SK-N-SH treated with all-trans-retinoic acid at 6 μM for 48 hours (cell line): ENCODE measurements around the gene AK4.

Source experiments
- ATAC-seq: fragments of 200-7000 bp; cut with Tn5 transposase; 3 replicates; pipeline ENCODE4 v1.9.1; 2020; ENCODE audit warnings: mild to moderate bottlenecking, moderate library complexity
- BACH2 ChIP-seq: fragments of 250-450 bp; sonication (Bioruptor Pico); IDR thresholded peaks from 2 replicates; pipeline ENCODE4 v1.9.0; 2021; ENCODE audit warnings: mild to moderate bottlenecking, borderline replicate concordance
- CSDC2 ChIP-seq: fragments of 250-450 bp; sonication (Bioruptor Pico); IDR thresholded peaks from 2 replicates; pipeline ENCODE4 v1.5.0; 2020; ENCODE audit warnings: mild to moderate bottlenecking, moderate library complexity
- ESRRG ChIP-seq: fragments of 250-450 bp; sonication (Bioruptor Pico); IDR thresholded peaks from 2 replicates; pipeline ENCODE4 v1.6.1; 2021; ENCODE audit warnings: mild to moderate bottlenecking
- GLIS3 ChIP-seq: fragments of 250-450 bp; sonication (Bioruptor Pico); IDR thresholded peaks from 2 replicates; pipeline ENCODE4 v1.5.0; 2020; ENCODE audit warnings: mild to moderate bottlenecking, moderate library complexity
- ISL1 ChIP-seq: fragments of 250-450 bp; sonication (Bioruptor Pico); IDR thresholded peaks from 2 replicates; pipeline ENCODE4 v2.1.2; 2022; ENCODE audit warnings: mild to moderate bottlenecking, moderate library complexity
- RARB ChIP-seq: fragments of 250-450 bp; sonication (Bioruptor Pico); IDR thresholded peaks from 2 replicates; pipeline ENCODE4 v1.8.0; 2021; ENCODE audit warnings: mild to moderate bottlenecking, moderate library complexity
- SNAI2 ChIP-seq: fragments of 250-450 bp; sonication (Bioruptor Pico); IDR thresholded peaks from 2 replicates; pipeline ENCODE4 v1.5.0; 2020; ENCODE audit warnings: mild to moderate bottlenecking, moderate library complexity
- TCF4 ChIP-seq: fragments of 250-450 bp; sonication (Bioruptor Pico); IDR thresholded peaks from 2 replicates; pipeline ENCODE4 v1.8.0; 2021; ENCODE audit warnings: mild to moderate bottlenecking, moderate library complexity, borderline replicate concordance
- TOX ChIP-seq: fragments of 250-450 bp; sonication (Bioruptor Pico); IDR thresholded peaks from 2 replicates; pipeline ENCODE4 v1.8.0; 2021; ENCODE audit warnings: mild to moderate bottlenecking, moderate library complexity, borderline replicate concordance
- ZFP3 ChIP-seq: fragments of 250-450 bp; sonication (Bioruptor Pico); IDR thresholded peaks from 2 replicates; pipeline ENCODE4 v1.5.0; 2020; ENCODE audit warnings: mild to moderate bottlenecking, moderate library complexity
- ZFP30 ChIP-seq: fragments of 450-650 bp; formaldehyde crosslinking; IDR thresholded peaks from 2 replicates; pipeline ENCODE4 v1.5.0; 2022; ENCODE audit warnings: mild to moderate bottlenecking, moderate library complexity
- ZNF70 ChIP-seq: fragments of 450-650 bp; formaldehyde crosslinking; IDR thresholded peaks from 2 replicates; pipeline ENCODE4 v1.5.0; 2020; ENCODE audit warnings: mild to moderate bottlenecking, moderate library complexity
- ZNF8 ChIP-seq: fragments of 450-650 bp; formaldehyde crosslinking; IDR thresholded peaks from 2 replicates; pipeline ENCODE4 v1.5.0; 2020; ENCODE audit warnings: mild to moderate bottlenecking, moderate library complexity
- TF ChIP-seq, protein P1 (sequence below): fragments of 250-450 bp; sonication (Bioruptor Pico); IDR thresholded peaks from 2 replicates; pipeline ENCODE4 v1.8.0; 2021; ENCODE audit warnings: low read depth, mild to moderate bottlenecking, moderate library complexity, borderline replicate concordance
- TF ChIP-seq, protein P2 (sequence below): fragments of 250-450 bp; sonication (Bioruptor Pico); IDR thresholded peaks from 2 replicates; pipeline ENCODE4 v1.5.0; 2020; ENCODE audit warnings: mild to moderate bottlenecking, moderate library complexity
- TF ChIP-seq, protein P3 (sequence below): fragments of 250-450 bp; sonication (Bioruptor Pico); IDR thresholded peaks from 2 replicates; pipeline ENCODE4 v1.5.1; 2020; ENCODE audit warnings: low read depth, mild to moderate bottlenecking, moderate library complexity
- TF ChIP-seq, protein P4 (sequence below): fragments of 250-450 bp; sonication (Bioruptor Pico); IDR thresholded peaks from 2 replicates; pipeline ENCODE4 v1.8.0; 2020; ENCODE audit warnings: mild to moderate bottlenecking, moderate library complexity, borderline replicate concordance

The AK4 gene

DNA sequence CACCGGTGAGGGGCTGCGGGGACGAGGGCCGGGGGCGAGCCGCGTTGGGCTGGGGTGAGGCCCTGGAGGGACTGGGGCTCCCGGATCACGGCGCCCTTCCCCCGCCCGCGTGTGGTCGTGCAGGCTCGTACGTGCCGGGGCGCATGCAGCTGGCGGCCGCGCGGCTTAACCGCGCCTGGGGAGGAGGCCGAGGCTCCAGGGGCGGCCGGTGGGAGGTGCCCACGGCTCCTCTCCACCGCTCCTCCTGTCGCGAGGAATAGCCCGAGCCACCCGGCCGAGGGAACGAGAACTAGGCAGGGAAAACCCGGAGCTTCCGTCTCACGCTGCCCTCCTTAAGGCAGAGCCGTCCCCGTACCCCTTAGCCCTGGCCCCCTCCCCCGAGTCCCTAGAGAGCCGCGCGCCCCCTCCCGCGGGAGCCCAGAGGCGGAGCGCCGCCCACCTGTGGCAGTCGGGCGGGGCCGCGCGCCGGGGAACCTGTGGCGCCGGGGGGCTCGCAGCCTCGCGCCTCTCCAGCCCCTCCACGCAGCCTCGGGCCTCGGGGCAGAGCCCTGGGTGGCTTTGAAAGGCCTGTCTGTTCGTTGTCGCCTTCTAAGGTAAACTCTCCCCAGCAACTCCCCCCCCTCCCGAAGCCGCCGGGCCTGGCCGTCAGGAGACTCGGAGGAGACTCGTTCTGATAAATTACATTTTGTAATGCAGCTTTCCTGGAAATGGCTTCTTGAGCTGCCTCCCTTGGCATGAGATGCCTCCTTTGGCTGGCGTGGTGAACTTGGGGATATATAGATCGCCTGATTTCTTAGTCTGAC is 746 bp downstream of the AK4 start:
- peak; percentile 83 for ATAC-seq
- TF ChIP-seq, protein P1, sequence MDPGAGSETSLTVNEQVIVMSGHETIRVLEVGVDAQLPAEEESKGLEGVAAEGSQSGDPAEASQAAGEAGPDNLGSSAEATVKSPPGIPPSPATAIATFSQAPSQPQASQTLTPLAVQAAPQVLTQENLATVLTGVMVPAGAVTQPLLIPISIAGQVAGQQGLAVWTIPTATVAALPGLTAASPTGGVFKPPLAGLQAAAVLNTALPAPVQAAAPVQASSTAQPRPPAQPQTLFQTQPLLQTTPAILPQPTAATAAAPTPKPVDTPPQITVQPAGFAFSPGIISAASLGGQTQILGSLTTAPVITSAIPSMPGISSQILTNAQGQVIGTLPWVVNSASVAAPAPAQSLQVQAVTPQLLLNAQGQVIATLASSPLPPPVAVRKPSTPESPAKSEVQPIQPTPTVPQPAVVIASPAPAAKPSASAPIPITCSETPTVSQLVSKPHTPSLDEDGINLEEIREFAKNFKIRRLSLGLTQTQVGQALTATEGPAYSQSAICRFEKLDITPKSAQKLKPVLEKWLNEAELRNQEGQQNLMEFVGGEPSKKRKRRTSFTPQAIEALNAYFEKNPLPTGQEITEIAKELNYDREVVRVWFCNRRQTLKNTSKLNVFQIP (CRISPR knock-in tag) = no peak
- TF ChIP-seq SNAI2 (CRISPR knock-in tag) (no peak), ZNF70 (CRISPR knock-in tag) (no peak), BACH2 (no peak)

DNA sequence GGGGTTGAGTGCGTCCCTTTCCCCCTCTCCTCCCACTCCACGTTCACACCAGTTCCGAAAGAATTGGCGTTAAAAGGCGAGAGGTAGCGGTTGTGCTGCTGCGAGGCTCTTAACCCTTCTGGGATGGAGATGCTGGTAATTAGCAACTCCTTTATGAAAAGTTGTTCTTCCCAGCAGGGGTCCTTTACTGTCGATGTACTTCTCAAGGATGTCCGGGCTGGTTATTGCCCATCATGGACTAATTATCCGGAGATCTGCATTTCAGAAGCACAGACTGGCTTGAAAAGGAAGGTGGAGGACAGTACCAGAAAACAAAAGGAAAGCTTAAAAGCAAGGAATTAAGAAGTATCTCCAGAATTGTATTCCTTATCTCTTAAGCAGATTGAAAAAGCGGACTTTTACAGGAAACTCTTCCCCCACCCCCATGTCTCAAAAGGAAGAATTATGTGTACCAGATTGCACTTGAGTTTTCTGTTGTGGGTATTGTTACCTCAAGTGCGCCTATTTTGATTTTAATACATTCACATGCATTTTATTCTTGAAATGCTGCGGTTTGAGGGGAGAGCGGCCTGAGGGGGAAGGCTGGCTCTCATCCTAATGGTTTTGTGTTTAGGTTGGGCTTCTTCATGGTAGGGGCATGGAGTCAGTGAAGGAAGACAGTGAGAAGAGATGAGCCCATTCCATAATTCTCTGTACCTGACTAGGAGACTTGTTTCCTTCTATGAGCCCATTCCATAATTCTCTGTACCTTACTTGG is 1.5 kb downstream of the AK4 start:
- TF ChIP-seq, protein P2, sequence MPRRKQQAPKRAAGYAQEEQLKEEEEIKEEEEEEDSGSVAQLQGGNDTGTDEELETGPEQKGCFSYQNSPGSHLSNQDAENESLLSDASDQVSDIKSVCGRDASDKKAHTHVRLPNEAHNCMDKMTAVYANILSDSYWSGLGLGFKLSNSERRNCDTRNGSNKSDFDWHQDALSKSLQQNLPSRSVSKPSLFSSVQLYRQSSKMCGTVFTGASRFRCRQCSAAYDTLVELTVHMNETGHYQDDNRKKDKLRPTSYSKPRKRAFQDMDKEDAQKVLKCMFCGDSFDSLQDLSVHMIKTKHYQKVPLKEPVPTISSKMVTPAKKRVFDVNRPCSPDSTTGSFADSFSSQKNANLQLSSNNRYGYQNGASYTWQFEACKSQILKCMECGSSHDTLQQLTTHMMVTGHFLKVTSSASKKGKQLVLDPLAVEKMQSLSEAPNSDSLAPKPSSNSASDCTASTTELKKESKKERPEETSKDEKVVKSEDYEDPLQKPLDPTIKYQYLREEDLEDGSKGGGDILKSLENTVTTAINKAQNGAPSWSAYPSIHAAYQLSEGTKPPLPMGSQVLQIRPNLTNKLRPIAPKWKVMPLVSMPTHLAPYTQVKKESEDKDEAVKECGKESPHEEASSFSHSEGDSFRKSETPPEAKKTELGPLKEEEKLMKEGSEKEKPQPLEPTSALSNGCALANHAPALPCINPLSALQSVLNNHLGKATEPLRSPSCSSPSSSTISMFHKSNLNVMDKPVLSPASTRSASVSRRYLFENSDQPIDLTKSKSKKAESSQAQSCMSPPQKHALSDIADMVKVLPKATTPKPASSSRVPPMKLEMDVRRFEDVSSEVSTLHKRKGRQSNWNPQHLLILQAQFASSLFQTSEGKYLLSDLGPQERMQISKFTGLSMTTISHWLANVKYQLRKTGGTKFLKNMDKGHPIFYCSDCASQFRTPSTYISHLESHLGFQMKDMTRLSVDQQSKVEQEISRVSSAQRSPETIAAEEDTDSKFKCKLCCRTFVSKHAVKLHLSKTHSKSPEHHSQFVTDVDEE = no peak
- no peak for TF ChIP-seq ZNF8
- TF ChIP-seq CSDC2 (CRISPR knock-in tag) = no peak
- no peak for TF ChIP-seq GLIS3
- no peak for ATAC-seq

DNA sequence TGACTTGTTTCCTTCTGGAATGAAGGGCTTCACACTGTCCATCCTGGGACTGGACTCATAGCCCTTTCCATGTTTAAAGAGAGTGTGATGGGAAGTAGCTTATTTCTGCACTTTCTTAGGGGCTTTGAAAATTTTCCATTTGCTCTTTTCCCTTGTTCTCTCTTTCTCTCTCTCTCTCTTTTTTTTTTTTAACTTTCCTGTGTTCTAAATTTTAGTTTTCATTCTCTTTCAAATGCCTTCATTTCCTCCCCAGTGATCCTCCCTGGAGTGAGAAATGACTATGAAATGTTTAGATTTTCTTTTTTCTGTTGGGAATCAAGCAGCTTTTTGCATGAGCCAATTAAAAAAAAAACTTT is 2.1 kb downstream of the AK4 start:
- TF ChIP-seq RARB = no peak
- no peak for TF ChIP-seq SNAI2 (CRISPR knock-in tag)
- no peak for TF ChIP-seq ESRRG (CRISPR knock-in tag)
- TF ChIP-seq ZFP3 = no peak
- TF ChIP-seq, protein P1 (CRISPR knock-in tag) = no peak
- TF ChIP-seq ZFP30 (CRISPR knock-in tag) = no peak
- TF ChIP-seq, protein P3, sequence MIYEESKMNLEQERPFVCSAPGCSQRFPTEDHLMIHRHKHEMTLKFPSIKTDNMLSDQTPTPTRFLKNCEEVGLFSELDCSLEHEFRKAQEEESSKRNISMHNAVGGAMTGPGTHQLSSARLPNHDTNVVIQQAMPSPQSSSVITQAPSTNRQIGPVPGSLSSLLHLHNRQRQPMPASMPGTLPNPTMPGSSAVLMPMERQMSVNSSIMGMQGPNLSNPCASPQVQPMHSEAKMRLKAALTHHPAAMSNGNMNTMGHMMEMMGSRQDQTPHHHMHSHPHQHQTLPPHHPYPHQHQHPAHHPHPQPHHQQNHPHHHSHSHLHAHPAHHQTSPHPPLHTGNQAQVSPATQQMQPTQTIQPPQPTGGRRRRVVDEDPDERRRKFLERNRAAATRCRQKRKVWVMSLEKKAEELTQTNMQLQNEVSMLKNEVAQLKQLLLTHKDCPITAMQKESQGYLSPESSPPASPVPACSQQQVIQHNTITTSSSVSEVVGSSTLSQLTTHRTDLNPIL (CRISPR knock-in tag) = no peak
- no peak for TF ChIP-seq TCF4 (CRISPR knock-in tag)
- TF ChIP-seq, protein P2 = no peak
- TF ChIP-seq ISL1 (CRISPR knock-in tag) = no peak
- TF ChIP-seq, protein P4, sequence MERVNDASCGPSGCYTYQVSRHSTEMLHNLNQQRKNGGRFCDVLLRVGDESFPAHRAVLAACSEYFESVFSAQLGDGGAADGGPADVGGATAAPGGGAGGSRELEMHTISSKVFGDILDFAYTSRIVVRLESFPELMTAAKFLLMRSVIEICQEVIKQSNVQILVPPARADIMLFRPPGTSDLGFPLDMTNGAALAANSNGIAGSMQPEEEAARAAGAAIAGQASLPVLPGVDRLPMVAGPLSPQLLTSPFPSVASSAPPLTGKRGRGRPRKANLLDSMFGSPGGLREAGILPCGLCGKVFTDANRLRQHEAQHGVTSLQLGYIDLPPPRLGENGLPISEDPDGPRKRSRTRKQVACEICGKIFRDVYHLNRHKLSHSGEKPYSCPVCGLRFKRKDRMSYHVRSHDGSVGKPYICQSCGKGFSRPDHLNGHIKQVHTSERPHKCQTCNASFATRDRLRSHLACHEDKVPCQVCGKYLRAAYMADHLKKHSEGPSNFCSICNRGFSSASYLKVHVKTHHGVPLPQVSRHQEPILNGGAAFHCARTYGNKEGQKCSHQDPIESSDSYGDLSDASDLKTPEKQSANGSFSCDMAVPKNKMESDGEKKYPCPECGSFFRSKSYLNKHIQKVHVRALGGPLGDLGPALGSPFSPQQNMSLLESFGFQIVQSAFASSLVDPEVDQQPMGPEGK = no peak
- no peak for TF ChIP-seq TOX (CRISPR knock-in tag)
- no peak for TF ChIP-seq GLIS3
- TF ChIP-seq, all 23 proteins: peak for 0
- no peak for ATAC-seq
